MM.1S (cell line): ENCODE data around the gene APBA1.
A peak's percentile ranks its signal among the peaks of the same experiment; 100 is the strongest.

Experiments
- DNase-seq: peaks from one replicate; pipeline ENCODE4 v3.0.0-alpha.2; 2015
- H2AFZ ChIP-seq: fragments of 300-600 bp; sonication (generic); 2 replicates; pipeline ENCODE4 v1.6.0; 2016; ENCODE audit warnings: antibody characterized with exemption, low read length
- H3F3A ChIP-seq: fragments of 300-600 bp; sonication (generic); 2 replicates; pipeline ENCODE4 v1.6.1; 2016; ENCODE audit warnings: mild to moderate bottlenecking, antibody characterized with exemption, low read length, moderate library complexity, mixed read lengths; ENCODE audit not compliant: insufficient read depth
- H3K27ac ChIP-seq: fragments of 300-600 bp; sonication (generic); 2 replicates; pipeline ENCODE4 v1.5.1; 2016; ENCODE audit warnings: mild to moderate bottlenecking, low read length
- H3K27me3 ChIP-seq: fragments of 300-600 bp; sonication (generic); replicated peaks from 2 replicates; pipeline ENCODE4 v1.6.0; 2016; ENCODE audit warnings: low read length; ENCODE audit not compliant: insufficient read depth
- H3K36me3 ChIP-seq: fragments of 300-600 bp; sonication (generic); replicated peaks from 2 replicates; pipeline ENCODE4 v1.6.1; 2016; ENCODE audit warnings: mild to moderate bottlenecking, low read length, mixed read lengths; ENCODE audit not compliant: insufficient read depth
- H3K4me1 ChIP-seq: fragments of 300-600 bp; sonication (generic); 2 replicates; pipeline ENCODE4 v1.6.1; 2016; ENCODE audit warnings: low read length, mixed read lengths
- H3K4me2 ChIP-seq: fragments of 300-600 bp; sonication (generic); 2 replicates; pipeline ENCODE4 v1.6.0; 2016; ENCODE audit warnings: low read depth, low read length
- H3K4me3 ChIP-seq: fragments of 300-600 bp; sonication (generic); 2 replicates; pipeline ENCODE4 v1.5.1; 2016; ENCODE audit warnings: low read length, mixed read lengths
- H3K79me2 ChIP-seq: fragments of 300-600 bp; sonication (generic); 2 replicates; pipeline ENCODE4 v1.6.1; 2016; ENCODE audit warnings: mixed run types, low read length, mixed read lengths
- H3K9ac ChIP-seq: fragments of 300-600 bp; sonication (generic); 2 replicates; pipeline ENCODE4 v1.6.1; 2016; ENCODE audit warnings: low read length, mixed read lengths
- H3K9me2 ChIP-seq: fragments of 300-600 bp; sonication (generic); replicated peaks from 2 replicates; pipeline ENCODE4 v1.6.1; 2016; ENCODE audit warnings: mild to moderate bottlenecking, low read length, mixed read lengths; ENCODE audit not compliant: insufficient read depth
- H3K9me3 ChIP-seq: fragments of 300-600 bp; sonication (generic); replicated peaks from 2 replicates; pipeline ENCODE4 v1.6.1; 2016; ENCODE audit warnings: mild to moderate bottlenecking, low read length, mixed read lengths; ENCODE audit not compliant: insufficient read depth
- H4K20me1 ChIP-seq: fragments of 300-600 bp; sonication (generic); 2 replicates; pipeline ENCODE4 v1.6.1; 2016; ENCODE audit warnings: mild to moderate bottlenecking, low read length, moderate library complexity, mixed read lengths; ENCODE audit not compliant: insufficient read depth
- CTCF ChIP-seq: fragments of 300-600 bp; sonication (generic); IDR thresholded peaks from 2 replicates; pipeline ENCODE4 v1.5.1; 2016; ENCODE audit warnings: antibody characterized with exemption, low read length, mixed read lengths
- EZH2 ChIP-seq: fragments of 300-600 bp; sonication (generic); optimal IDR thresholded peaks from 2 replicates; pipeline ENCODE3; 2017; ENCODE audit warnings: low read depth, mild to moderate bottlenecking, antibody characterized with exemption, low read length, mixed read lengths
- EZH2phosphoT487 ChIP-seq: fragments of 300-600 bp; sonication (generic); IDR thresholded peaks from 2 replicates; pipeline ENCODE4 v1.6.1; 2018; ENCODE audit warnings: antibody characterized with exemption, low read length

The APBA1 gene

GRCh38 chr9:69655065-69655464, 17.1 kb downstream of the APBA1 start:
- Histone ChIP-seq H3F3A (no peaks in the 10 kb centered on the region), H3K27ac (no peak overlapping the region), H3K4me1 (no peaks in the 10 kb centered on the region), H3K9me2 (no peaks in the 10 kb centered on the region), H2AFZ (no peak overlapping the region), H3K79me2 (no peaks in the 10 kb centered on the region), H3K36me3 (no peaks in the 10 kb centered on the region), H3K27me3 (no peaks in the 10 kb centered on the region), H3K9ac (no peak overlapping the region), H4K20me1 (no peaks in the 10 kb centered on the region), H3K4me2 (no peak overlapping the region), H3K4me3 (no peak overlapping the region), H3K9me3 (no peaks in the 10 kb centered on the region)
- no peak for DNase-seq
- 0 out of 2 replicates have a peak, but pooled peaks have one; percentile 6 for TF ChIP-seq CTCF
- TF ChIP-seq EZH2: no peak
- no peak for TF ChIP-seq EZH2phosphoT487

- no peak for DNase-seq
- H3K4me3 ChIP-seq: no peak overlapping the region
- no peaks in the 10 kb centered on the region for H3K36me3 ChIP-seq
- no peaks in the 10 kb centered on the region for H3K9me2 ChIP-seq
- H3K9ac ChIP-seq: no peak overlapping the region
- no peak overlapping the region for H2AFZ ChIP-seq
- no peaks in the 10 kb centered on the region for H3K4me1 ChIP-seq
- no peaks in the 10 kb centered on the region for H4K20me1 ChIP-seq
- no peak for TF ChIP-seq EZH2
- TF ChIP-seq EZH2phosphoT487: no peak
- TF ChIP-seq CTCF: no peak
- H3K9me3 ChIP-seq: no peaks in the 10 kb centered on the region
- H3K4me2 ChIP-seq: no peak overlapping the region
- H3K79me2 ChIP-seq: no peaks in the 10 kb centered on the region
- no peaks in the 10 kb centered on the region for H3K27me3 ChIP-seq
- no peaks in the 10 kb centered on the region for H3F3A ChIP-seq
- no peak overlapping the region for H3K27ac ChIP-seq
Measured at GRCh38 chr9:69653261-69653660, 18.9 kb downstream of the APBA1 start.

- no peak overlapping the region for H3K4me2 ChIP-seq
- H3K36me3 ChIP-seq: no peaks in the 10 kb centered on the region
- no peaks in the 10 kb centered on the region for H3K79me2 ChIP-seq
- H2AFZ ChIP-seq: no peak overlapping the region
- no peaks in the 10 kb centered on the region for H3K9me2 ChIP-seq
- DNase-seq: no peak
- no peak overlapping the region for H3K27ac ChIP-seq
- TF ChIP-seq EZH2phosphoT487: no peak
- no peak for TF ChIP-seq EZH2
- TF ChIP-seq CTCF: no peak
- H3K4me3 ChIP-seq: no peak overlapping the region
- no peaks in the 10 kb centered on the region for H3K4me1 ChIP-seq
- H4K20me1 ChIP-seq: no peaks in the 10 kb centered on the region
- H3F3A ChIP-seq: no peaks in the 10 kb centered on the region
- H3K27me3 ChIP-seq: no peaks in the 10 kb centered on the region
- no peaks in the 10 kb centered on the region for H3K9me3 ChIP-seq
- no peak overlapping the region for H3K9ac ChIP-seq
Measured at GRCh38 chr9:69649566-69650250, 22.5 kb downstream of the APBA1 start.
